HG02642 (cell line): ENCODE results near the gene TMIGD1.
"Not testable (repeated sequence)": the region's sequence is repeated elsewhere in the genome, so short reads cannot be mapped to it uniquely, and the experiment has no call there.

ENCODE experiments used
- ATAC-seq: cut with Tn5 transposase; IDR thresholded peaks from one replicate; pipeline ENCODE4 v1.9.1; 2021; ENCODE audit warnings: mild to moderate bottlenecking; ENCODE audit not compliant: unreplicated experiment, poor library complexity

TMIGD1 gene

DNA sequence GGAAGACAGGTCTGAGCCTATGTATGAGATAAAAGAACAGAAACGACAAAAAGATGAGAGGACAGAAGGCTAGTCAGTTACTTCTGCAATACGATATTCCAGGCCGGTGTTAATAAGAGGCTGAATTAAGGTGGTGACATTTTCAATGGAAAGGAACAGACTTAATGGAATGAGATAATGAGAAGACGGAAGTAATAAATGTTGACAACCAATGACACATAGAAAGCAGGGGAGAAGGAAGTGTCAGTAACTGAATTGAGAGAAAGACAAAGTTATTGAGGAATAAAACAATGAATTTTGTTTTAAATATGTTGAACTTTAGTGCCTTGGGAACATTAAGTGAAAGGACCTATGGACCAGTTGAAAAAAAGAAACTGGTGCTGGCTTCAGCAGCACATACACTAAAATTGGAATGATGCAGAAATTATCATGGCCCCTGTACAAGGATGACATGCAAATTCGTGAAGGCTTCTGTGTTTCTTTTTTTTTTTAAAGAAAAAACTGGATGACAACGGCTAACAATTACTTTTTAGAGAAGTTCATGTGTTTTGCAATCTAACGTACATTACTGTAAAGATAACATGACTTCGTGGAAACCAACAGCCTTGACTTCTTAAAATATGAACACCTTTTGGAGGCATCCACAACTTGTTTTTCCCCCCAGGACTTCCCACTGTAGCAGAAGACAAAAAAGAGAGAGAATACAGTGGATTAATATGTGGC lies 26.4 kb upstream of the TMIGD1 start:
- ATAC-seq: no peak

DNA sequence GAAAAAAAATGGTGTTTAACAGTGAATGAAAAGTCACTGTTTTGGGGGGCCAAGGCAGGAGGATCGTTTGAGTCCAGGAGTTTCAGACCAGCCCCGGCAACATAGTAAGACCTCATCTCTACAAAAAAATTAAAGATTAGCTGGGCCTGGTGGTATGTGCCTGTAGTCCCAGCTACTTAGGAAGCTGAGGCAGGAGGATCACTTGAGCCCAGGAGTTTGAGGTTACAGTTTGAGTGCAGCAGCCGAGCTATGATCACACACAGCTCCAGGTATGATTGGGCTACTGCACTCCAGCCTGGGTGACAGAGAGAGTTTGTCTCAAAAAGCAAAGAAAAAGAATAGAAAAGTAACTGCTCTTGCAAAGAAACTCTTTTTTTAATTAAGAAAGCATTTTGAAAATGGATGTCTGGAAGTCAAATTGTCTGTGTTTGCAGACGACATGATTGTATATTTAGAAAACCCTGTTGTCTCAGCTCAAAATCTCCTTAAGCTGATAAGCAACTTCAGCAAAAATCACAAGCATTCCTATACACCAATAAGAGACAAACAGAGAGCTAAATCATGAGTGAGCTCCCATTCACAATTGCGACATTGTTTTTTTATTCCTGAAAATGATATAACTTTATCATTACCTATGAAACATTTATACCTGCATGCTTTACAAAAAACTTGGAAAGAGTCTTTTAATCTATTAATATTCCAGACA lies 24.4 kb upstream of the TMIGD1 start:
- no peak for ATAC-seq

- no peak for ATAC-seq
Measured at GRCh38 chr17:30357476-30357875, 23.6 kb upstream of the TMIGD1 start.

- ATAC-seq: no peak
Measured at GRCh38 chr17:30354701-30355100, 20.8 kb upstream of the TMIGD1 start.

DNA sequence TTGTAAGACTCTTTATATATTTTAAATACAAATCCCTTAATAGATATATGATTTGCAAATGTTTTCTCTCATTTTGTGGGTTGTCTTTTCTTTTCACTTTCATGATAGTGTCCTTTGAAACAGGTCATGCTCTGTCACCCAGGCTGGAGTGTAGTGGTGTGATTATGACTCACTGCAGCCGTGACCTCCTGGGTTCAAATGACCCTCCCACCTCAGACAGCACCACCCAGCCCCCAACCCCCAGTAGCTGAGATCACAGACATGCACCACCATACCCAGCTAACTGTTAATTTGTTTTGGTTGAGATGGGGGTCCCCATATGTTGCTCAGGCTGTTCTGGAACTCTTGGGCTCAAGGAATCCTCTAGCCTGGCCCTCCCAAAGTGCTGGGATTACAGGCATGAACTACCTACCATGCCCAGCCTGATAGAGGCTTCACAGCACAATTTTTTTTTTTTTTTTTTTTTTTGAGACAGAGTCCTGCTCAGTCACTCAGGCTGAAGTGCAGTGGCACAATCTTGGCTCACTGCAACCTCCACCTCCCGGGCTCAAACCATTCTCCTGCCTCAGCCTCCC lies 18.5 kb upstream of the TMIGD1 start:
- ATAC-seq: no peak

GRCh38 chr17:30351735-30352134 lies 17.9 kb upstream of the TMIGD1 start:
- ATAC-seq: no peak

DNA sequence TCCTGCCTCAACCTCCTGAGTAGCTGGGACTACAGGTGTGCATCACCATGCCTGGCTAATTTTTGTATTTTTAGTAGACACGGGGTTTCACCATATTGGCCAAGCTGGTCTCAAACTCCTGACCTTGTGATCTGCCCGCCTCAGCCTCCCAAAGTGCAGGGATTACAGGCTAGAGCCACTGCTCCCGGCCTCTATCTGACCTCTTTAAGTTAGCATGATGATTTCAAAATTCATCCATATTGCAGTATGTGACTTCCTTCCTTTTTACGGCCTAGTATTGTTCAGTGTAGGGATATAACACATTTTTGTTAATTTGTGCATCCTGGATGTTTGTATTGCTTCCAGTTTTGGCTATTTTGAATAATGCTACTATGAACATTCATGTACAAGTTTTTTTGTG lies 17.4 kb upstream of the TMIGD1 start:
- ATAC-seq: not testable (repeated sequence)

DNA sequence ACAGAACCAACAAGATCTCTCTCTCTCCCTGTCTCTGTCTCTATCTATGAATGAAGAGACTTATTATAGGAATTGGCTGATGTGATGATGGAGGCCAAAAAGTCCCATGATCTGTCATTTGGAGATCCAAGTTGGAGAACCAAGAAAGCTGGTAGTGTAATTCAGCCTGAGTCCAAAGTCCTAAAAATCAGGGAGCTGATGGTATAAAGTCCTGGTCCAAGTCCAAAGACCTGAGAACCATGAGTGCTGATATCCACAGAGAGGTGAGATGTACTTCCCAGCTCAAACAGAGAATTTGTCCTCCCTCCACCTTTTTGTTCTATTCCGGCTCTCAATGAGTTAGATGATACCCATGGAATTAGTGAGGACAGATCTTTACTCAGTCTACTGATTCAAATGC lies 15.4 kb upstream of the TMIGD1 start:
- no peak for ATAC-seq

DNA sequence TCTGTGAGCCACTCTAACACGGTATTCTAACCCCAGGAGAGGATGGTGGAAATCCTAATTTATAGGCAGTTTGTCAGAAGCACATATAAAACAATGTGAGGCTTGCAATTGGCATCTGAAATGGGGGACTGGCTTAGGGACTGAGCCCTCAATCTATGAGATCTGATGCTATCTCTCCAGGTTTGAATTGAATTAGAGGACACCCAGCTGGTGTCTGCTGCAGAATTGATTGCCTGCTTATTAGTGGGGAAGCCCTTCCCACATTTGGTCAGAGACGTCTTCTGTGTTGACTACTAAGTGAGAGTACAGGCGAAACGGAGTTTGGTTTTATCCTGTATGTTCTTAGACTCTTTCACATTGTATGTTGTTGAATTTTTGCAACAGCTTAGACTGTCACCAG lies 13.6 kb upstream of the TMIGD1 start:
- ATAC-seq: no peak

- ATAC-seq: no peak
Measured at GRCh38 chr17:30346221-30346795, 12.5 kb upstream of the TMIGD1 start.

DNA sequence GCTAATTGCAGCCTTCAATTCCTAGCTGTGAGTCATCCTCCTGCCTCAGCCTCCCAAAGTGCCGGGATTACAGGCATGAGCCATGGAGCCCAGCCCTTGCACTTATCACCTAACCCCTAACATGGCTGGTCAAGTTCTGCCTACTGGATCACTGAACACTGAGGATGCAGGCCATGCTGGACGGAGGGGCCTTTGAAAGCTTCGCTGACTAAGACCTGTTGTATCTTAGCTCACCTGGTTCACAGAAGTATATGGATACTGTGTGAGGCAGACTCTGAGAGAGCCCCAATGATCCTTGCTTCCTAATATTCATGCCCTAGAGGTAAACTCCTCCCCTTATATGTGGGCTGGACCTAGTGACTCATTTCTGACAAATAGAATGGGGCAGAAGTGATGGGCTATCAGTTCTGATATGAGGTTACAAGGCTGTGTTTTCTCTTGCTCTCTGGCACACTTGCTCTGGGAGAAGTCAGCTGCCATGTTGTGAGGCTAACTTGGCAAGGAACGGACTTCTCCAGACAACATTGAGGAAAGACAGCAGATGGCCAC lies 11.7 kb upstream of the TMIGD1 start:
- ATAC-seq: no peak

GRCh38 chr17:30345089-30345433 lies 11.2 kb upstream of the TMIGD1 start:
- ATAC-seq: no peak

DNA sequence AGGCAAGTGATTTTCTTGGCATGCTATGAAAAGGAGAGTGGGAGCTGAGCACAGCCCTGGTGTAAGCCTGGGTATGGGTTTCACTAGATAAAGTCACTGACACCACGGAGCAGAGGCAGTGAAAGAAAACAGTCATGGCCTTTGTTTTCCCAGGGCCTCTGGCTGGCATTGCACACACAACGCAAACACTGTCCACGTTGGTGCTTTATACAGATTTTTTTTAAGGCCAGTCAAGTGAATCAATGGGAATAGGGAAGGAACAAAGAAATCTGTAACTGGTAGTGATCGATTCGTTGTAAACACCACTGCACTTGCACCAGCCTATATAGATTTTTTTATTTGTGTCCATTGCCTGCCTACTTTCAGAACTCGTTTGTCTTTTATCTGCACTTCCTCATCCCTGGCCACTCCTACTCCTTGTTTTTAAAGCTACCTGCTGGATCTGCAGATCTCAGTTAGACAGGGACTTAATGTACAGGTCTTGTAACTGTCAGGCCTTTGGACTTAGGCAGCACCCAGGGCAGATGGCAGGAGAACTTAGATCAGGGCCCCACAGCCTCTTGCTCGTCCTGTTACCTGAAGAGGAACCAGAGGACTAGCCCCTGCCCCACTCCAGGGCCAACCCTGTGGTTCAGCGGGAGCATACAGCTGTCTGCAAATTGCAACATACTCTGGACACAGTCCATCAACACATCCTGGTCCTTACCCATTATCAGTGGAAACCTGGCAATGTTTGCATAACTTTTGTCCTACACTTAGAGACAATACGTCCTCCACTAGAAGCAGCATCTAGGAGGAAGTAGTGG lies 10.6 kb upstream of the TMIGD1 start:
- ATAC-seq: no peak

- no peak for ATAC-seq
Measured at GRCh38 chr17:30343796-30344195, 9.9 kb upstream of the TMIGD1 start.

GRCh38 chr17:30343244-30343643 lies 9.4 kb upstream of the TMIGD1 start:
- ATAC-seq: not testable (repeated sequence)

GRCh38 chr17:30341703-30342249 lies 7.9 kb upstream of the TMIGD1 start:
- no peak for ATAC-seq

GRCh38 chr17:30340801-30341356 lies 7.0 kb upstream of the TMIGD1 start:
- no peak for ATAC-seq

DNA sequence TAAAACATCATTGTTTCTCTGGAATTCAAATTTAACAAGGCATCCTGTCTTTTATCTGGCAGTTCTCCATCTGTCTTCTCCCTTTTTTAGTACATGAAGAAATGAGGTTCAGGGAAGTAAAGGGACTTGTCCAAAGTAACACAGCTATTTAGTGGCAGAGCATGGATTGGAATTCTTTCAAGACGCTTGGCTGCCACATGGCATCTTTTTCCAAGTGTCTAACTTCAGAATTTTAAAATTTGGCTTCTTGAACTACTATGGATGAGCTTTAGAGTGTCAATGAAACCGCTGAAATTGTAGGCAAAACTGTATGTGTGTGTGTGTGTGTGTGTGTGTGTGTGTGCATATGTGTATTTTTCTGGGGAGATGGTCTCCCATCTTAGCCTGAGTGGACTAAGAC lies 5.2 kb upstream of the TMIGD1 start:
- no peak for ATAC-seq

DNA sequence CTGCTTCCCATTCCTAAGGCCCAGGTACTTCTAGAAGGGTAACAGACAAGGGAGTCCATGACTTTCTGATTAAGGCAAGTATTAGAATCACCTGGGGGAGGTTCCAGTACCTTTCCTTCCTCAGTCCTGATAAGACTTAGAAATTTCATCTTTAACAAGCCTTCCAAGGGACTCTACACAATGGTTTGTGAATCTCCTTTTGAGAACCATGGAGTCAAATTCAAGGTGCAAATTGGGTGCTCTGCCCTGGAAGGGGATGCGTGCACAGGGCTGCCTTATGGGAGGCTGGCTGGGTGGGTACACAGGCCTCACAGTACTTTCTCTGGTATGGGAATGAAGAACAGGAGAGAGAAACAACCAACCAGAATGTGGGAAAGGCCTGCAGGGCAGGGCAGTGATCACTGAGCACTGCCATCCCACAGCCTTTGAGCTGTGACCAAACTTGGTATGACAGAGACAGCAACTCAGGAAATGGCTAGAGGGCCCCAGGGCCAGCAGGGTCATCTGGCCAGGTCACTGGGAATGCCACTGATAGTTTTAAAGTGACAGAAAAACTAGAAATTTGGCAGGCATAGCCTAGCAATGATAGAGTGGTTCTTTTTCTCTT lies 3.6 kb upstream of the TMIGD1 start:
- no peak for ATAC-seq
